ENCODE measurements around the gene GJB2. TPM values are rescaled to one million over a fixed set of nuclear protein-coding genes. Genes with fewer than 3 reads are reported as not detected.

GJB2 gene
- total RNA-seq, 1 donor from 2014 or later: 4.6 TPM

GRCh38 chr13:20198781-20199180, 6.0 kb upstream of the GJB2 start:
- TF ChIP-seq EZH2 (IDR thresholded peaks at IDR 0.05; ENCODE audit: insufficient read depth, low read length) (no peak), CTCF (IDR thresholded peaks at IDR 0.05; ENCODE audit: insufficient read depth, low read depth, low read length) (no peak)
- no peak overlapping the region for H3K27ac Mint-ChIP-seq (ENCODE audit: unreplicated experiment)
- peaks cover 22% of the 10 kb centered on the region for H3K27me3 Mint-ChIP-seq (ENCODE audit: low read depth, unreplicated experiment)
- H3K36me3 Mint-ChIP-seq (ENCODE audit: low read depth, unreplicated experiment): peaks cover 2% of the 10 kb centered on the region
- no peak overlapping the region for H3K27ac ChIP-seq (ENCODE audit: low read depth, low read length)
- H3K4me3 Mint-ChIP-seq (ENCODE audit: unreplicated experiment): no peak overlapping the region
- no peak overlapping the region for H3K9ac ChIP-seq (ENCODE audit: low read length)
- DNase-seq (ENCODE audit: low read depth): peak; percentile 84
- no peaks in the 10 kb centered on the region for H3K9me3 ChIP-seq (ENCODE audit: insufficient read depth, low read depth, low read length)
- H3K9me3 Mint-ChIP-seq (ENCODE audit: unreplicated experiment): peaks cover 1% of the 10 kb centered on the region
- FAIRE-seq: no peak
- H3K27me3 ChIP-seq (ENCODE audit: insufficient read depth, low read length): peaks cover 43% of the 10 kb centered on the region
- no peak overlapping the region for H3K4me2 ChIP-seq (ENCODE audit: low read length)
- H3K4me1 Mint-ChIP-seq (ENCODE audit: low read depth, unreplicated experiment): peaks cover 6% of the 10 kb centered on the region
- no peak overlapping the region for H3K4me3 ChIP-seq (ENCODE audit: insufficient read depth, low read depth, low read length)
- no peaks in the 10 kb centered on the region for H4K20me1 ChIP-seq (ENCODE audit: insufficient read depth, low read length)
- no peaks in the 10 kb centered on the region for H3K79me2 ChIP-seq (ENCODE audit: insufficient read depth, low read length)
- H3K36me3 ChIP-seq (ENCODE audit: insufficient read depth, low read length): no peaks in the 10 kb centered on the region
- H2AFZ ChIP-seq (ENCODE audit: low read depth, low read length): no peak overlapping the region
- no peaks in the 10 kb centered on the region for H3K4me1 ChIP-seq (ENCODE audit: insufficient read depth, low read length)

- Histone ChIP-seq H3K9me3 (ENCODE audit: insufficient read depth, low read depth, low read length) (no peaks in the 10 kb centered on the region), H3K79me2 (ENCODE audit: insufficient read depth, low read length) (no peaks in the 10 kb centered on the region), H3K4me2 (ENCODE audit: low read length) (no peak overlapping the region), H3K36me3 (ENCODE audit: insufficient read depth, low read length) (no peaks in the 10 kb centered on the region), H3K4me3 (ENCODE audit: insufficient read depth, low read depth, low read length) (no peak overlapping the region), H3K27ac (ENCODE audit: low read depth, low read length) (no peak overlapping the region), H3K9ac (ENCODE audit: low read length) (no peak overlapping the region), H3K27me3 (ENCODE audit: insufficient read depth, low read length) (peaks cover 50% of the 10 kb centered on the region), H3K4me1 (ENCODE audit: insufficient read depth, low read length) (no peaks in the 10 kb centered on the region), H4K20me1 (ENCODE audit: insufficient read depth, low read length) (no peaks in the 10 kb centered on the region), H2AFZ (ENCODE audit: low read depth, low read length) (no peak overlapping the region)
- peaks cover 1% of the 10 kb centered on the region for H3K9me3 Mint-ChIP-seq (ENCODE audit: unreplicated experiment)
- no peaks in the 10 kb centered on the region for H3K36me3 Mint-ChIP-seq (ENCODE audit: low read depth, unreplicated experiment)
- no peak overlapping the region for H3K4me3 Mint-ChIP-seq (ENCODE audit: unreplicated experiment)
- TF ChIP-seq CTCF (IDR thresholded peaks at IDR 0.05; ENCODE audit: insufficient read depth, low read depth, low read length): peak; percentile 92
- TF ChIP-seq EZH2 (IDR thresholded peaks at IDR 0.05; ENCODE audit: insufficient read depth, low read length): no peak
- peaks cover 27% of the 10 kb centered on the region for H3K27me3 Mint-ChIP-seq (ENCODE audit: low read depth, unreplicated experiment)
- H3K4me1 Mint-ChIP-seq (ENCODE audit: low read depth, unreplicated experiment): peaks cover 6% of the 10 kb centered on the region
- FAIRE-seq (no peak), DNase-seq (ENCODE audit: low read depth) (peak; percentile 36)
- H3K27ac Mint-ChIP-seq (ENCODE audit: unreplicated experiment): peak overlapping the region; percentile 35
Measured at GRCh38 chr13:20197361-20197834, 4.7 kb upstream of the GJB2 start.

DNA sequence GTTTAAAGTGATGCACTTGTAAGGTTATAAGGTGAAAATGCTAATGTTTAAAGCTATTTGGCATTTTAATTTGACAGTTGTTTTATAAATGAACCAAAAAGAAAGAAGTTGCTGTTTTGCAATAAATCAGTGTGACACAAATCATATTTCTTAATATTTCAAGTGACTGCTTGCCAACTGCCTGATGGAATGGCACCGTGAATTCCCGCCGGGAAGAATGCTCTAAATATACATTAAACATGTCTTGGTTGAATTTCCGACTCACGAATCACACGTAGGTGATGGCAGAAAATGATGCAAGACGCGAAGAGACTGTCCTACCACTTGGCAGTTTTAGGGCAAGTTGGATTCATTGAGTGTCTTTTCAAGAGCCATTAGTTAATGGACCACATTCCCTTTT, 3.1 kb upstream of the GJB2 start:
- peaks cover 56% of the 10 kb centered on the region for H3K27me3 ChIP-seq (ENCODE audit: insufficient read depth, low read length)
- peaks cover 32% of the 10 kb centered on the region for H3K27me3 Mint-ChIP-seq (ENCODE audit: low read depth, unreplicated experiment)
- peaks cover 11% of the 10 kb centered on the region for H3K4me1 Mint-ChIP-seq (ENCODE audit: low read depth, unreplicated experiment)
- H3K4me3 ChIP-seq (ENCODE audit: insufficient read depth, low read depth, low read length): no peak overlapping the region
- FAIRE-seq: no peak
- peaks cover 9% of the 10 kb centered on the region for H3K4me1 ChIP-seq (ENCODE audit: insufficient read depth, low read length)
- no peak overlapping the region for H3K9ac ChIP-seq (ENCODE audit: low read length)
- no peak overlapping the region for H3K4me3 Mint-ChIP-seq (ENCODE audit: unreplicated experiment)
- H3K9me3 ChIP-seq (ENCODE audit: insufficient read depth, low read depth, low read length): no peaks in the 10 kb centered on the region
- no peak overlapping the region for H3K27ac Mint-ChIP-seq (ENCODE audit: unreplicated experiment)
- no peak for DNase-seq (ENCODE audit: low read depth)
- H4K20me1 ChIP-seq (ENCODE audit: insufficient read depth, low read length): no peaks in the 10 kb centered on the region
- no peak overlapping the region for H2AFZ ChIP-seq (ENCODE audit: low read depth, low read length)
- TF ChIP-seq EZH2 (IDR thresholded peaks at IDR 0.05; ENCODE audit: insufficient read depth, low read length): no peak
- no peak for TF ChIP-seq CTCF (IDR thresholded peaks at IDR 0.05; ENCODE audit: insufficient read depth, low read depth, low read length)
- H3K27ac ChIP-seq (ENCODE audit: low read depth, low read length): no peak overlapping the region
- H3K4me2 ChIP-seq (ENCODE audit: low read length): no peak overlapping the region
- H3K79me2 ChIP-seq (ENCODE audit: insufficient read depth, low read length): no peaks in the 10 kb centered on the region
- H3K36me3 ChIP-seq (ENCODE audit: insufficient read depth, low read length): no peaks in the 10 kb centered on the region
- H3K9me3 Mint-ChIP-seq (ENCODE audit: unreplicated experiment): peaks cover 1% of the 10 kb centered on the region
- H3K36me3 Mint-ChIP-seq (ENCODE audit: low read depth, unreplicated experiment): no peaks in the 10 kb centered on the region
